GM21381 (cell line): ENCODE data around the gene GRK3.
A peak's percentile ranks its signal among the peaks of the same experiment; 100 is the strongest.
"Not testable (repeated sequence)": the region's sequence is repeated elsewhere in the genome, so short reads cannot be mapped to it uniquely, and the experiment has no call there.

ENCODE experiments used
- ATAC-seq: cut with Tn5 transposase; IDR thresholded peaks from one replicate; pipeline ENCODE4 v1.9.1; 2021; ENCODE audit warnings: mild to moderate bottlenecking, moderate library complexity; ENCODE audit not compliant: unreplicated experiment

The GRK3 gene

GRCh38 chr22:25548866-25549464 is 15.5 kb upstream of the GRK3 start:
- no peak for ATAC-seq

GRCh38 chr22:25551396-25551795 is 13.1 kb upstream of the GRK3 start:
- ATAC-seq: no peak

- ATAC-seq: not testable (repeated sequence)
Observed at GRCh38 chr22:25552405-25552804, 12.1 kb upstream of the GRK3 start.

- ATAC-seq: no peak
Observed at GRCh38 chr22:25553131-25553530, 11.3 kb upstream of the GRK3 start.

GRCh38 chr22:25554238-25554671 is 10.2 kb upstream of the GRK3 start:
- no peak for ATAC-seq

GRCh38 chr22:25554689-25555088 is 9.8 kb upstream of the GRK3 start:
- no peak for ATAC-seq

GRCh38 chr22:25555586-25555985 is 8.9 kb upstream of the GRK3 start:
- ATAC-seq: no peak

GRCh38 chr22:25557218-25557617 is 7.3 kb upstream of the GRK3 start:
- no peak for ATAC-seq

- no peak for ATAC-seq
Observed at GRCh38 chr22:25558341-25558740, 6.1 kb upstream of the GRK3 start.

GRCh38 chr22:25559910-25560309 is 4.6 kb upstream of the GRK3 start:
- not testable (repeated sequence) for ATAC-seq

GRCh38 chr22:25561182-25561581 is 3.3 kb upstream of the GRK3 start:
- not testable (repeated sequence) for ATAC-seq

GRCh38 chr22:25561927-25562326 is 2.5 kb upstream of the GRK3 start:
- ATAC-seq: not testable (repeated sequence)

GRCh38 chr22:25562966-25563760 is 1.3 kb upstream of the GRK3 start:
- not testable (repeated sequence) for ATAC-seq

GRCh38 chr22:25563761-25564319 is 635 bp upstream of the GRK3 start:
- peak; percentile 21 for ATAC-seq

GRCh38 chr22:25564979-25565677 is 653 bp downstream of the GRK3 start:
- ATAC-seq: peak; percentile 10

- no peak for ATAC-seq
Observed at GRCh38 chr22:25566186-25566897, 1.9 kb downstream of the GRK3 start.

- no peak for ATAC-seq
Observed at GRCh38 chr22:25566898-25567235, 2.4 kb downstream of the GRK3 start.

GRCh38 chr22:25567251-25567675 is 2.8 kb downstream of the GRK3 start:
- ATAC-seq: no peak

GRCh38 chr22:25568066-25568465 is 3.6 kb downstream of the GRK3 start:
- ATAC-seq: not testable (repeated sequence)

- ATAC-seq: no peak
Observed at GRCh38 chr22:25569361-25569760, 4.9 kb downstream of the GRK3 start.

GRCh38 chr22:25569983-25570382 is 5.5 kb downstream of the GRK3 start:
- ATAC-seq: no peak
